ENCODE measurements around the gene BMPR1A. TPM values are rescaled to one million over a fixed set of nuclear protein-coding genes. Genes with fewer than 3 reads are reported as not detected.

Gene BMPR1A
- total and polyA plus RNA-seq, 10 of the 15 experiments (the other 5 are each of a cell fraction or from before 2014, with no cell fraction given), result 2.3 to 22.7 (median 13.1) TPM

- no peak for TF ChIP-seq ZBTB40 (IDR thresholded peaks at IDR 0.05; ENCODE audit: borderline replicate concordance)
- TF ChIP-seq CBFB (IDR thresholded peaks at IDR 0.05; ENCODE audit: low read depth), result no peak
- TF ChIP-seq EGR1 (IDR thresholded peaks at IDR 0.05; ENCODE audit: borderline replicate concordance in 1 of 2, low read depth in 2 of 2, low read length in 2 of 2), result peak in 1 of 2 experiments; percentile 6; a peak in 1 of 3 replicates
- no peak for TF ChIP-seq SP1 (IDR thresholded peaks at IDR 0.05; ENCODE audit: low read depth, low read length)
- TF ChIP-seq USF2 (IDR thresholded peaks at IDR 0.05; ENCODE audit: borderline replicate concordance, low read depth, low read length), result no peak
- TF ChIP-seq YY1 (IDR thresholded peaks at IDR 0.05; ENCODE audit: low read depth, low read length), result peak; percentile 24; the same call in 1 of the 2 replicates
- no peak for TF ChIP-seq REST (IDR thresholded peaks at IDR 0.05; ENCODE audit: low read depth, low read length)
- TF ChIP-seq SMARCA5 (IDR thresholded peaks at IDR 0.05), result 0 out of 2 replicates have a peak, but pooled peaks have one; percentile 12
- no peak for TF ChIP-seq FOS (IDR thresholded peaks at IDR 0.05; ENCODE audit: borderline replicate concordance, extremely low read depth, insufficient read length)
- TF ChIP-seq SMAD1 (IDR thresholded peaks at IDR 0.05; ENCODE audit: low read depth, partially characterized antibody), result no peak
- no peak for TF ChIP-seq JUND (IDR thresholded peaks at IDR 0.05; ENCODE audit: low read depth, low read length)
- 0 out of 2 replicates have a peak, but pooled peaks have one; percentile 10 for TF ChIP-seq NFIC (IDR thresholded peaks at IDR 0.05; ENCODE audit: low read depth, low read length)
- TF ChIP-seq MLLT1 (IDR thresholded peaks at IDR 0.05), result no peak
- no peak for TF ChIP-seq TCF3 (IDR thresholded peaks at IDR 0.05; ENCODE audit: borderline replicate concordance, insufficient read depth, low read depth, low read length)
- TF ChIP-seq ZBED1 (IDR thresholded peaks at IDR 0.05; ENCODE audit: borderline replicate concordance), result no peak
- TF ChIP-seq HDAC6 (IDR thresholded peaks at IDR 0.05; ENCODE audit: unreplicated experiment), result no peak
- 0 out of 2 replicates have a peak, but pooled peaks have one; percentile 52 for TF ChIP-seq ZBTB33 (IDR thresholded peaks at IDR 0.05)
These were observed 209.7 kb downstream of the BMPR1A start (continued) for GRCh38 chr10:86965986-86966654.

Measured in GM12878 (cell line).